D721Med (cell line): ENCODE measurements around the gene CALHM6.

Source experiments
- DNase-seq: peaks from one replicate; pipeline ENCODE4 v3.0.0; 2011; ENCODE audit warnings: low spot score; ENCODE audit not compliant: insufficient read length
- FAIRE-seq: peaks from 2 replicates; lab custom pipeline; 2011; peaks lifted over from hg19 to GRCh38; lab: Jason Lieb, UNC
- TF ChIP-seq, protein P1 (sequence below): IDR thresholded peaks from 2 replicates; pipeline ENCODE4 v1.5.1; 2012; ENCODE audit warnings: mild to moderate bottlenecking, control low read depth; ENCODE audit not compliant: insufficient read depth; ENCODE audit errors: missing control alignments

Gene CALHM6

DNA sequence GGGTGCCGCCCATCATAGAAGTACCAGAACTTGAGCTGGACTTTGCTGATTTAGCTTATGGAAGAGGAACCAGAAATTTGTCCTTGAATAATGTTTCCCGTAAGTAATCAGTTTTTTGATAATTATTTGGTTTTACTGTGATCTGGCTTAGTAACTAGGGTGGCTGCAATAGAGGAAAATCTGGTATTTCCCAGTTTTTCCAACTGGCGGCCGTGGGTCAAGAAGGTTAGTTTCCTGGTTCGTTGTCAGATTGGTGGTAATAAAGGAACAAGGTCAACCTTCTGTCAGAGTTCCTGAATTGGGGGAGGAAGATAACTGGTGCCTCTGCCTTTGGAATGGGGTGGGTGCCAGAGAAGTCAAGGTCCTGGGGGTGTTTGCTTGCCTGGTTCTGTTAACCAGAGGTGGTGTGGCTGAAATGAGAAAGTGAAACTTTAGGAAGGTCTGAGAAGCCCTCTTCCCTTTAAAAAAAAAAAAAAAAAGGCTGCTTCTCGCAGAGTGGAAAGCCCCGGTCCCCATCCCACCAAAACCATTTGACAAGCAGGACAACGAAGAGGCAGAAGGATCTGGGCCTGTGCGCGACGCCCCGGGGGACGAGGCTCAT, at the start of gene CALHM6:
Gene CALHM6, plus strand, starts transcription at position 45 of the 601 bp plus-strand sequence. Its CDS starts 555 bp downstream, at position 600.
- FAIRE-seq (no peak), DNase-seq (no peak)
- TF ChIP-seq, protein P1, sequence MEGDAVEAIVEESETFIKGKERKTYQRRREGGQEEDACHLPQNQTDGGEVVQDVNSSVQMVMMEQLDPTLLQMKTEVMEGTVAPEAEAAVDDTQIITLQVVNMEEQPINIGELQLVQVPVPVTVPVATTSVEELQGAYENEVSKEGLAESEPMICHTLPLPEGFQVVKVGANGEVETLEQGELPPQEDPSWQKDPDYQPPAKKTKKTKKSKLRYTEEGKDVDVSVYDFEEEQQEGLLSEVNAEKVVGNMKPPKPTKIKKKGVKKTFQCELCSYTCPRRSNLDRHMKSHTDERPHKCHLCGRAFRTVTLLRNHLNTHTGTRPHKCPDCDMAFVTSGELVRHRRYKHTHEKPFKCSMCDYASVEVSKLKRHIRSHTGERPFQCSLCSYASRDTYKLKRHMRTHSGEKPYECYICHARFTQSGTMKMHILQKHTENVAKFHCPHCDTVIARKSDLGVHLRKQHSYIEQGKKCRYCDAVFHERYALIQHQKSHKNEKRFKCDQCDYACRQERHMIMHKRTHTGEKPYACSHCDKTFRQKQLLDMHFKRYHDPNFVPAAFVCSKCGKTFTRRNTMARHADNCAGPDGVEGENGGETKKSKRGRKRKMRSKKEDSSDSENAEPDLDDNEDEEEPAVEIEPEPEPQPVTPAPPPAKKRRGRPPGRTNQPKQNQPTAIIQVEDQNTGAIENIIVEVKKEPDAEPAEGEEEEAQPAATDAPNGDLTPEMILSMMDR = no peak

DNA sequence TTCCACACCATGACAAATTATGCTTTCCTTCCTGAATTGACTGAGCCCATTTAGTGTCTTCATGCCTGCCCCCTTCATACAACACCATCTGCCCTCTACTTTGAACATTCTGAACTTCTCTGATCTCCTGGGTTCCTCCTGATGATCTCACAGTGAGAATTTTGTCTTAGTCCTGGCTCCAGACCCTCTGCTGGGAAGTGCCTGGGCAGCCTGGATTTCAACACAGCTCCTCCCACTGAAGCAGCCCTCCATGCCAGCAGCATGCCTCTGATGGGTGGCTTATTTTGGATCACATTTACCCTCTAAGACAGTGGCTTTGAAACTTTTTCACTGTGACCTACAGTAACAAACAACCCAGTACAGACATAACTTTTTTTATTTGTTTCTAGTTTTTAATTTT, 48.9 kb upstream of the CALHM6 start:
- TF ChIP-seq, protein P1 = no peak
- DNase-seq = no peak
- no peak for FAIRE-seq

DNA sequence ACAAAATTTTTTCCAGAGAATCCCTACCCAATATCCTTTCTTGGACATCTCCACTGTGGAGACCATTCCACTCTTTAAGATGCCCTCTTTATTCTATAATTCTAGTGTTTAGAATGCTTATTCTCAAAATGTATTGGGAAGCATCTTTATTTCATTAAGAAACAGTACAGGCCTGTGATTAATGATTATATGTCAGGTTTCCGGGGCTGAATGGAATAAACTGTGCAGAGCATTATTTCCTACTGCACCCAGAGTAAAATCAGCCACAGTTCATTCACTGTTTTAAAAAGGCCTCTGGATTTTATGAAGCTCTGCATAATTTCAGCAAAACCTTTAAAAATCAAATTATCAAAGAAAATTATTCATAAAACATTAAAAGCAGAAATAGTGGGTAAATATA, 47.8 kb upstream of the CALHM6 start:
- DNase-seq = no peak
- TF ChIP-seq, protein P1 = no peak
- FAIRE-seq = no peak

DNA sequence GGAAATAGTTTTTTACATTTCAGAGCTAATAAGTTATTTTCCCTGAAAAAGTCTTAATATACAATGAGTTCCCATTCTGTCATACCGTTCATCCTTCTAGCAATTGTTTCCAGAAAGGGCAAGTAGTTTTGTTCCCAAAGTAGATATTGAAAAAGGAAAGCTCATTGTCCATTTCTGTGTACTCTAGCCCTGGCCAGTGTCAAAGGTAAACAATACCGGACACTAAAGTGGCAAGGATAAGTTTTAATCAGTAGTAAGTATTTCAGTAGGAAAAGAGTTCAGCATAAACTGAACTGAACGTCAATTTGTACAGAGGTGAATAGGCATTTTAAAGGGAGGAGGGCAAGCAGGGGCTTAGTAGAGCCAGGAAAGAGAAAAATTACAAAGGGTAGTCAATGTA, 43.5 kb upstream of the CALHM6 start:
- FAIRE-seq (no peak), DNase-seq (no peak)
- TF ChIP-seq, protein P1 = no peak

DNA sequence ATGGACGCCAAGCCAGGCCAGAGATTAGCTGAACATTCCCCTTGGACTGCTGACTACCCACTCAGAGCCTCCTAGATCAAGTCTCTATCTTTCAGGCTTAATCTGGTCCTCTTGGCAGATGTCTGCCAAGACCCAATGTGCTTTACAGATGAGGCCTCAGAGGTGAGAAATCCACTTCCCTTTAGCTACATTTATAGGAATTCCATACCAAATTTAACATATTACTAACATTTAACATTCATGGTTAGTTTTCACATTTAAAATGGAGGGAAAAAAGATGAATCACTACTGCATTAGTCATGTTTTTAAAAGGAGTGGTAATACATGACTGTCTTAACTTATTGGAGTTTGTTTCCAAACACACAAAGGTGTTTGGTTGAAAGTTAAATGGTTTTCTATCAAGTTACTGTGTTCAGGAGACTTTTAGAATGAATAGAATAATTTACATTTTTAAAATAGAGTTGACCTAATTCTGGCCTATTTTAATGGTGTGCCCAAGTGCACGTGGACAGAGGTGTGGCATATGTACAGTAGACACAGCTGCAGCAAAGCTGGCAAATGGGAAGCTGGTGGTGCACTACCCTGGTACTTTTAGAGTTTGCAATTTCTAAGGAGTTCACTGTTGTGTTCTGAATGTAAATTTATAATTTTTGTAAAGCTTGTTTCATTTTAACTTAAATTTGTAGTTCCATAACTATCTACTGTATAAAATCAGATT, 41.9 kb upstream of the CALHM6 start:
- DNase-seq (no peak), FAIRE-seq (no peak)
- TF ChIP-seq, protein P1 = no peak

DNA sequence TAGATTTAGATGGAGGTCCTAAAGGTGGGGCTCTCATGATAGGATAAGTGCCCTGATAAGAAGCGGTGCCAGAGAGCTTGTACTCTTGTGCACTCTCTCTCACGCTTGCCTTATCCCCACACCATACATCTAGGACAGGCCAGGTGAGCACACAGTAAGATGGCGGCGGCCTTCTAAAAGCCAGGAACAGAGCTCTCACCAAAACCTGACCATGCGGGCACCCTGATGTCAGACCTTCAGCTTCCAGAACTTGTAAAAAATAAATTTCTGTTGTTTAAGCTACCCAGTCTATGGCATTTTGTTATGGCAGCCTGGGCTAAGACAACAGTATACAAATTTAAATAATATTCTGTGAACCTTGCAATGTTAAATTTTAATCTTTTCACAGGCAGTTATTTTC, 40.8 kb upstream of the CALHM6 start:
- TF ChIP-seq, protein P1 = no peak
- FAIRE-seq (no peak), DNase-seq (no peak)

DNA sequence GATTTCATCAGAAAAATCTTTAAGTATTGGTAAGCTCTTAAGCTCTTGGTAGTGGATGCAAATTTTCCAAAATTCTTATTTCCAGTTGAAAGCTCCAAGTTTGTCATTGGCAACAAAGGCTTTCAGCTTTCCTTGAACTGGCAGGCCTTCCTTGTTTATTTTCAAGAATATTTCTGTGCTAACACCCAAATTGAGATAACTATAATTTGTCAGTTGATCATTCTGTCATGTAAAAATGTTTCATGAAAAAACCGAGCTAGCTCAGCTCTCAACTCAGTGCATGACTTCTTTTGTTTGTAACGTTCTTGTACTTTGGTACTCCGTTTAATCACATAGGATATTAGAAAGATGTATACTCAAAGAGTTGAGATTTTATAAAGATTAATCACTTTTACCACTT, 38.9 kb upstream of the CALHM6 start:
- TF ChIP-seq, protein P1 = no peak

More for the DNA sequence above, 38.9 kb upstream of the CALHM6 start:
- no peak for FAIRE-seq
- DNase-seq = no peak
